ENCODE data around the gene TMEM254.
"Not testable (repeated sequence)": the region's sequence is repeated elsewhere in the genome, so short reads cannot be mapped to it uniquely, and the experiment has no call there.

TMEM254 gene

GRCh38 chr10:80077869-80078447 is 507 bp upstream of the TMEM254 start:
- FAIRE-seq: no peak

GRCh38 chr10:80079312-80079719 is 851 bp downstream of the TMEM254 start:
- FAIRE-seq: no peak

GRCh38 chr10:80081026-80081425 is 2.6 kb downstream of the TMEM254 start:
- no peak for FAIRE-seq

- FAIRE-seq: no peak
These were observed 3.6 kb downstream of the TMEM254 start for GRCh38 chr10:80081801-80082750.

DNA sequence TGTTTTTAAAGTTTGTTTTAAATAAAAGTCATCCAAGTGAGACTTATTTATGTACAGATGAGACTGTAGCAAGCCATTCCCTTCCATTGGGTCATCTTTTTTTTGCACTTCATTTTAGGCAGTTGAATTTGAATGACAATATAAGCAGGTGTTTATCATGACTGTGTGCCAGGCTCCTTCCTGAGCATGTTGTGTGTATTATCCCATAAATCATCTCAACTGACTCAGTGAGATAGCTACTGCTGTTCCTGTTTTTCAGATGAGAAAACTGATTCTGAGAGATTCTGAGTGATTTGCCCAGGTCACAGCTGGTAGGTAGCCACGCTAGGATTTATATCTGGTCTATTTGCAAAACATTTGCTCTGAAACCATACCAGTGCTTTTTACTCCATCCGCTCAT is 11.7 kb downstream of the TMEM254 start:
- no peak for FAIRE-seq

GRCh38 chr10:80094231-80094630 is 15.8 kb downstream of the TMEM254 start:
- no peak for FAIRE-seq

GRCh38 chr10:80098272-80098671 is 19.8 kb downstream of the TMEM254 start:
- not testable (repeated sequence) for FAIRE-seq

DNA sequence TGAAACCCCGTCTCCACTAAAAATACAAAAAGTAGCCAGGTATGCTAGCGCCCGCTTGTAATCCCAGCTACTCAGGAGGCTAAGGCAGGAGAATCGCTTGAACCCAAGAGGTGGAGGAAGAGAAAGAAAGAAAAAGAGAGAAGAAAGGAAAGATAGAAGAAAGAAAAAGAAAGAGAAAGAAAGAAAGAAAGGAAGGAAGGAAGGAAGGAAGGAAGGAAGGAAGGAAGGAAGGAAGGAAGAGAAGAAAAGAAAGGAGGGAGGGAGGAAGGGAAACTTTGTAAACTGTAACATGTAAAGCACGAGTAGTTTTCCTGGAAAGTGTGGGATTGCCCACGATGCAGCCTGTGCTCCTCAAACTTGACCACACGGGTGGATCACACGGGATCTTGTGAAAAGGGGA is 20.8 kb downstream of the TMEM254 start:
- FAIRE-seq: not testable (repeated sequence)

DNA sequence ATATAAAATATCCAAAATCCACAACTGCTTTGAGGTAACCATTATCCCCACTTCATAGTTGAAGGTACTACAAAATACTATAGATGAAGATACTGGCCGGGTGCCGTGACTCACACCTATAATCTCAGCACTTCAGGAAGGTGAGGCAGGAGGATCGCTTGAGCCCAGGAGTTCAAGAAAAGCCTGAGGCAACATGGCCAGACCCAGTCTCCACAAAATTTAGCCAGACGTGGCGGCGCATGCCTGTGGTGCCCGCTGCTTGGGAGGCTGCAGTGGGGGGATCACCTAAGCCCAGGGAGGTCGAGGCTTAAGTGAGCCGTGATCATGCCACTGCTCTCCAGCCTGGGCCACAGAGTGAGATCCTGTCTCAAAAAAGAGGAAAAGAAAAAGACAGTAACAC is 21.7 kb downstream of the TMEM254 start:
- no peak for FAIRE-seq

- FAIRE-seq: no peak
These were observed 22.6 kb downstream of the TMEM254 start for GRCh38 chr10:80100861-80101695.

DNA sequence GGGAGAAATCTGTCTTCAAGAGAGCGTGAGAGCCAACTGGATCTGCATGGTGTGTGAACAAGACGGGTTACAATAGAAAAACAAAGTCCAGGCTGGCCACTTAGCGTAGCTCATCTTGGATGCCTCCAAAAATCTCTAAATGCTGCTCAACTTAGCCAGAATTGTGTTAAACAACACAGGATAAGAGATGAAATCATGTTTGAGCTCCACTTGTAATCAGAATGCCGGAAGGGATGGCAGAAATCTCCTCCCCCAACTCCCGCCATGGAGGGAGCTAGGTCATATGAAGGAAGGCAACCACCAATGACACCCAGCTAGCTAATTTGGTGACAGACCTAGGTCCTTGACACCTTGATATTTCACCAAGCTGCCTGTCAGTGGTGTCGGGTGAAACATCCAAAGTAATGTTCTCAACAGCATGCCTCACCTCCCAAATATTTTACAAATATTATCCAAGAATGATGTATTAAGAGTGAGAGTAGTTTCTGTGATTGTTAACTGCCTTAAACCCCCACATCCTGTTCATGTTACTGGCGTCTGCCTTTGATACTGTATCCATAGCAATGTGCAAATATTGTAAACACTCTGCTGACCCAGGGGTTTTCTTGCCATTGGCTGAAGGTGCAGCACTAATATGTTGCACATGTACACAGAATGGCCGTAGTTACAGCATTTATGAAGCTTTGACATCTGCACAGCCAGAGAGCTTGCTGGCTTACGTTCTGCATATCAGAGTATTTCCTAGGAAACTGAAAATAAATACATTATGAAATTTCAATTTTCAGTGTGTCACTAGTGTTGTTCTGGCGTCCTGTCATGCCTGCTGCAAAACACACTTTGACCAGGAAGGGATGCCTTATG is 25.8 kb downstream of the TMEM254 start:
- FAIRE-seq: peak; percentile 62

DNA sequence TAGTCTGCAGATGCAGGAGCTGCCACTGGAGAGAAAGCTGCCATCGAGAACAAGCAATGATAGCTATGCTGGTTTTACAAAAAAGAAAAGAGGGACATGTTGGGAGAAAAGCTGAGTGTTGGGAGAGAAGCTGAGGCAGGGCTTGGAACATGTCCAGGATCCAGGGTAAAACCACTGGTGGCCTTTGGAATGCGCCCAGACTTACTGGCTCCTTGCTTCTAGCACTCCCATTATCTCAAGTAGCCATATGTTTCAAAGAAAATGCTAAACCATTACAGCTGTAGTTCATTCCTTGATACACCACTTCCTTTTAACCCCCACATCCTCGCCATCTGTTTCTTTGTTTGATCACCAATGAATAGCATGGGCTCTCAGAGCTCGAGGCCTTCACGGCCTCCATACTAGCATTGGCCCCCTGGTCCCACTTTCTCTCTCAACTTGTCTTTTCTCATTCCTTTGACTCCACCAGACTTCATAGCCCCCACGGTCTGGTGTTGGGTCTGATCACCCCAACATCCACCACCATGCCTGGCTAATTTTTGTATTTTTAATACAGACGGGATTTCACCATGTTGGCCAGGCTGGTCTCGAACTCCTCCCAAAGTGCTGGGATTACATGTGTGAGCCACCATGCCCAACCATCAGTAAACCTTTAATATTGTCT is 30.2 kb downstream of the TMEM254 start:
- FAIRE-seq: no peak

GRCh38 chr10:80110986-80111385 is 32.5 kb downstream of the TMEM254 start:
- no peak for FAIRE-seq

DNA sequence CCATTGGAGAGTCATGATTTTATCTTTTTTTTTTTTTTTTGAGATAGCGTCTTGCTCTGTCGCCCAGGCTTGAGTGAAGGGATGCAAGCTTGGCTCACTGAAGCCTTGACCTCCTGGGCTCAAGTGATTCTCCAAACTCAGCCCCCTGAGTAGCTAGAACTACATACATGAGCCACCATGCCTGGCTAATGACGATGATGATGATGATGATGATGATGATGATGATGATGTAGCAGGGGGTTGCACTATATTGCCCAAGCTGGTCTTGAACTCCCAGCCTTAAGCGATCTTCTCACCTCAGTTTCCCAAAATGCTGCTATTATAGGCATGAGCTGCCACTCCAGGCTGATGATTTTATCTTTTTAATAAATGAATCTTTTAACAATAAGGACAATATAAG is 40.2 kb downstream of the TMEM254 start:
- no peak for FAIRE-seq

GRCh38 chr10:80122110-80122710 is 43.7 kb downstream of the TMEM254 start:
- no peak for FAIRE-seq

DNA sequence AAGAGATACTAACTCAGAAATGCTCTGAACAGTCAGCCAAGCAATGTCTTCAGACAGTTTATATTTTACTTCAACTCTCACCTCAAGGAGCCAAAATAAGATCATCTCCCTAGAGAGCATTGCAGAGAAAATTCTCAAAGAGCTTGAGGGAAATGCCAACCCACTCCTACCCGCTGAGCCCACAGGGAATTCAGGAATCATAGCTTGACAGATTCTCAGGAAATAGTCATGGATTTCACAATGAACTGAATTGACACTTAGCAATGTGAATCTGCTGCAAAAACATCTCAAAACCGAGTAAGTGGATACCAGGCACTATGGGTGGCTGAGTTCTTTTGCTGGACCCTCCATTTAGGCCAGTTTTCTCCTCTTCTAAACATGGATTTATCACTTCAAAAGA is 44.3 kb downstream of the TMEM254 start:
- FAIRE-seq: no peak

- no peak for FAIRE-seq
These were observed 48.4 kb downstream of the TMEM254 start for GRCh38 chr10:80126876-80127275.

- no peak for FAIRE-seq
These were observed 53.0 kb downstream of the TMEM254 start for GRCh38 chr10:80131499-80131901.

DNA sequence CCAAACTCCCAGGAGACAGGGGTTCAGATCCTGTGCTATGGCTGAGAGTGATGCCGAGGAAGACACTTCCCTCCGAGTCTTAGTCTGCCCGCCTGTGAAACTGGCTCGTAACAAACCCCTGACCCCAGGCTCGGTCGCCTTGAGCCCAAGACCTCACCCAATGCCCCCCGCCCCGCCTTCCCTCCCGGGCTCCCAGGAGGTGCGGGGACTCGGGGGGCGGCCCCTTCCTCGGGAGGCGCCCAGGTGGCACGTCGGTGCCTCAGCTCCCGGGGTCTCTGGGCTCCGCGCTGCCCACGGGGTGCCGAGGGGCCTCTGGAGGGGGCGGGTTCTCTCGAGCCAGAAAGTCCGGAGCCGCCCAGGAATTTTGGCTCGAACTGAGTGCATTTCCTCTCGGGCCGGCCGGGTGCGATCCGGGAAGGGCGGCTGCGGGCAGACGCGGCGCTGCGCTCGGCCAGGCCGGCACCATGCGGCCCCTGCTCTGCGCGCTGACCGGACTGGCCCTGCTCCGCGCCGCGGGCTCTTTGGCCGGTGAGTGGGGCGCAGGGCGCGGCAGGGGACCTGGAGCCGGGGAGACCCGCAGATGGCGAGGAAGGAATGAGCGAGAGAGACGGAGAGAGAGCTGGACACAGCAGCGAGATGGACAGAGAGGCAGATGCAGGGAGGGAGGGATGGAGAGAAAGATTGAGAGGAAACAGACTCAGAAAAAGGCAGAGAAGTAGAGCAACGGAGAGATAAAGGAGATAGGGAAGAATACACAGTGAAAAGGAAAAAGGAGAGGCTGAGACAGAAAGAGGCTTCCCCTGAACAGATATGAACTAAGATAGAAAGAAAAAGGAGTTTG is 54.1 kb downstream of the TMEM254 start, which contains the start of gene PLAC9:
TSS of gene PLAC9 (plus strand) at position 432 of the 841 bp plus-strand sequence. CDS start at position 465, 33 bp downstream.
- no peak for FAIRE-seq

- no peak for FAIRE-seq
These were observed 54.7 kb downstream of the TMEM254 start for GRCh38 chr10:80133206-80133605.

Data from islet of Langerhans (tissue), 1 donor.